Peyer's patch (tissue), 4 donors: ENCODE measurements around the gene KDM2B.

Experiments used
- CTCF ChIP-seq, 6 experiments: fragments of 450-650 bp in 4 of 6; fragments of 200-600 bp in 2 of 6; sonication (generic) in 1 of 6; IDR thresholded peaks; one replicate each; pipeline ENCODE4 v1.5.1; 2017 to 2019; ENCODE audit warnings: antibody characterized with exemption in 6 of 6, mild to moderate bottlenecking in 3 of 6, moderate library complexity in 1 of 6
- POLR2A ChIP-seq, 2 donors: fragments of 450-650 bp; IDR thresholded peaks; one replicate each; pipeline ENCODE4 v1.5.1; 2017; ENCODE audit warnings: antibody characterized with exemption in 2 of 2, mild to moderate bottlenecking in 2 of 2, moderate library complexity in 2 of 2

- TF ChIP-seq CTCF (IDR thresholded peaks at IDR 0.05) (no peak), POLR2A (IDR thresholded peaks at IDR 0.05) (no peak)
Measured at GRCh38 chr12:121430833-121431415, 149.9 kb downstream of the KDM2B start.
